ELF-1 (cell line): Measurements from ENCODE around the gene JPT2.
A peak's percentile ranks its signal among the peaks of the same experiment; 100 is the strongest.
"Not testable (repeated sequence)": the region's sequence is repeated elsewhere in the genome, so short reads cannot be mapped to it uniquely, and the experiment has no call there.

Experiments
- DNase-seq: peaks from one replicate; pipeline ENCODE4 v3.0.0-alpha.2; 2016; ENCODE audit warnings: low read depth, low spot score

The JPT2 gene

GRCh38 chr16:1732071-1732470 is 54.0 kb downstream of the JPT2 start:
- DNase-seq, result no peak

GRCh38 chr16:1732551-1732987 is 54.5 kb downstream of the JPT2 start:
- DNase-seq, result not testable (repeated sequence)

DNA sequence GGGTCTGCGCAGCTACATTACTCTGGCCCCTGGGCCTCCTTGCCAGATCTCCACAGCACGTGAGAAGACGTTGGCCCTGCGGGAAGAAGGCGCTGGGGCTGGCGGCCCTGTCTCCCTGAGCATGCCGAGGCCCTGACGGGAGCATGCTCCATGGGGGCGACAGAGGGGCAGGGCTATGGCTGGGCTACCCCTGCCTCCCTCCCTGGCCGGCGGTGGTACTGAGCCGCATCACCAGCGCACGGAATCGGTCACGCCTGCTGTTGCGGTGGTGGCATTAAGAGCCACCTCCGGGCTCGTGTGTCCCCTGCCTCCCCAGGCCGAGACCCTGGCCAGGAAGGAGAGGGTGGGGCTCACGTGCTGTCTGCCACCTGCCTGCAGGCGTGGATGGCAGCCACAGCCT is 56.0 kb downstream of the JPT2 start:
- no peak for DNase-seq

DNA sequence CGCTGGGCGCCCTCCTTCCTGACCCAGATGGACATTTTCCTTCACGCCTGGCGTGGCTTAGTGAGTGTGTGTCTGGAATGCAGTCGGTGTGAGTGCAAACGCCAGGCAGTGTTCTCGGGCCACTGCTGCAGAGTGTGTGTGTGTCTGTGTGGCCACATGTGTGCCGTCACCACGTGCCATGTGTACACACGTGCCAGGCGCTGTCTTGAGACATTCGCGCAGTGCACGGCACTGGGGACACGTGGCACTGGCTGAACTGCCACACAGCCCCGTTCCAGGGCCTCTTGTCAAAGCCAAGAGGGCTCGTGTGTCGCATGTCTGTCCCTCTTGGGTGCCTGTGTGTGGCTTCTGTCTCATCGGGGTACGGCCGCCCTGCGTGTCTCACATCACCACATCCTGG is 56.7 kb downstream of the JPT2 start:
- DNase-seq, result no peak

GRCh38 chr16:1740234-1740633 is 62.2 kb downstream of the JPT2 start:
- no peak for DNase-seq

- DNase-seq, result no peak
Observed at GRCh38 chr16:1740781-1741490, 62.9 kb downstream of the JPT2 start.

GRCh38 chr16:1741553-1742165 is 63.6 kb downstream of the JPT2 start:
- DNase-seq, result no peak

DNA sequence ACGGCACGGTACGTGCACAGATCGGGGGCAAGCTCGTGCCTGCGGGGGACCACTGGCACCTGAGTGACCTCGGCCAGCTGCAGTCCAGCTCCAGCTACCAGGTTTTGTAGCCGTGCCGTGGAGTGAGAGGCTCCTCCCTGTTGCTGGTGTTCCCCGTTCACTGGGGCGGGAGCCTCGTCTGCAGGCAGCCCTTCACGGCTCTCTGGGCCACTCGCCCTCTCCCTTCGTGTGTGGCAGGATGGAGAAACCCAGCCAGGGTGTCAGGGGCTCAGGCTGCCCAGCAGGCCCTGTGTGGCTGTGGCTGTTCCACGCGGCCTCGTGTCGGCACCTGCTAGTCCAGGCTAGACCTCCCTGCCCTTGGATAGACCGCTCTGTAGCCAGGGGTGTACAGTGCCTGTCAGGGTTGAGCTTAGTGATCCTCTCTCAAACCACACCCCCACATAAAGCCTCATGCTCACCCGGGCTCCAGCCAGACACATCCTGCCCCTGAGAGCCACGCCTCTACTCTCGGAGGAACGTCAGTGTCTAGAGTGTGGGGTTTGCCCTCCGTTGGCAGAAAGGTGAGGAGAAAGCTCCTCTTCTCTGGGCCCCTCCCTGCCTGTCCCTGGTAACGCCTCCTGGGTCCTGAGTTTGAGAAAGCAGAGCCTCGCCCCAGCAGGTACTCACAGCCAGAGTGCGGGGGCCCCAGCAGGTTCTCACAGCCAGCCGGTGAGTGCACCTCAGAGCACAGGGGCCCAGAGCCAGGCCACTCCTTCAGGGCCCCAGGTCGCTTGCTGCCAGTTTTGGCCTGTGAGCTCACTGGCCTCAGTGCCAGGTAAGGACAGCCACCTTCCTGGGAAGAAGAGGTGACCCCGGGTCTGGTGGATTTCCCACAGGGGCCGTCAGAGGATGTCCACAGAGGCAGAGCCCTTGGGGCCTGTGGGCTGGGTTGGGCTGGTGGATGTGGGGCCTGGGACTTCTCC is 65.6 kb downstream of the JPT2 start:
- no peak for DNase-seq

DNA sequence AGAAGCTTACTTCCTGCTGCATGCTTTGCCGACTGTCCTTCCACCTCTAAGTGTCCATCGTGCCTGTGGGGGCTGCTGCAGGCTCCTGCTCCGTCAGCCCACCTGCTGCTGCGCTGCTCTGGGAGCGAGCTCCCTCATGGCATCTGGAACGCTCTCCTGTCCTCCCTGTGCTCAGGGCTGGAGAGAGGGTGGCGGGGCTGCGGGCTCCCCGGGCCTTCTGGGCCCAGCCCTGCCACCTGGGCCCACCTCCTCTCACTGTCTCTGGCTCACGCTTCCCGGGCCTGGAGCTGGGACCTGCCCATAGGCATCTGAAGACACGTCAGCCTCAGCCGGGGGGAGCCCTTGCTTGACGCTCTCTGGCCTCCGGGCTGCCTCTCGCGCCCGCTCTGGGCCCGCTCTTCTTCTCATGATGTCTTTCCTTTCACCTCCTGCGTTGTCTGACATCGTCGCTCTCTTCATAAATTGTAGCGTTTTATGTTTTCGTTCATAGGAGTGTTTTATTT is 66.3 kb downstream of the JPT2 start:
- peak; percentile 47 for DNase-seq

DNA sequence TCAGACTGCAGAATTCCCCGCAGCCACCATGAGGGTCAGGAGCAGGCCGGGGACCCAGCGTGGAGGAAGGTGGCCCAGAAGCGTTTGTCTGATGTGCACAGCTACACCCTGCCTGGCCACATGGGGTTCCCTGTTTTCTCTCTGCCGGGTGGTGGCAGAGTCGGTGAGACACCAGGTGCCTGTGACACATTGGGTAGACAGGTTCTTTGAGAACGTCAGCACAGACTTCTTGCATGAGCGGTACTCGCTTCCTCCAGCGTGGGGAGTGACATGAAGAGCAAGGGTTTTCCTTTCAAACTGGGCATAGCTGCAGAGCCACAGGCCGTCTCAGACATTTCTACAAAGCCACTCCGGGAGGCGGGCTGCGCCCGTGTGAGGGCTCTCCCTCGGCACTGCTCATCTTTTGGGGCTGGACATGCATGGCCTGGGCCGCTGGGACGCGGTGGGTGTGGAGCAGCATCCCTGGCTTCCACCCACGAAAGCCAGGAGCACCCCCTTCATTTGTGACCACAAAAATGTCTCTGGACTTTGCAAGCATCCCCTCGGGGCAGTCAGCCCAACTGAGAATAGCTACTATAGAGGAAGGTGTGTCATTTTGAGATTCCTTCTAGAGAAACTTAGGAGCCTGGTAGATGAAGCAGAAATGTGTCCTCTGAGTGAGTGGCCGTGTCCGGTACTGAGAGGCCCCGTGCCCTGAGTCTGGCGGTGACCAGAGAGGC is 67.3 kb downstream of the JPT2 start:
- peak; percentile 59 for DNase-seq

DNA sequence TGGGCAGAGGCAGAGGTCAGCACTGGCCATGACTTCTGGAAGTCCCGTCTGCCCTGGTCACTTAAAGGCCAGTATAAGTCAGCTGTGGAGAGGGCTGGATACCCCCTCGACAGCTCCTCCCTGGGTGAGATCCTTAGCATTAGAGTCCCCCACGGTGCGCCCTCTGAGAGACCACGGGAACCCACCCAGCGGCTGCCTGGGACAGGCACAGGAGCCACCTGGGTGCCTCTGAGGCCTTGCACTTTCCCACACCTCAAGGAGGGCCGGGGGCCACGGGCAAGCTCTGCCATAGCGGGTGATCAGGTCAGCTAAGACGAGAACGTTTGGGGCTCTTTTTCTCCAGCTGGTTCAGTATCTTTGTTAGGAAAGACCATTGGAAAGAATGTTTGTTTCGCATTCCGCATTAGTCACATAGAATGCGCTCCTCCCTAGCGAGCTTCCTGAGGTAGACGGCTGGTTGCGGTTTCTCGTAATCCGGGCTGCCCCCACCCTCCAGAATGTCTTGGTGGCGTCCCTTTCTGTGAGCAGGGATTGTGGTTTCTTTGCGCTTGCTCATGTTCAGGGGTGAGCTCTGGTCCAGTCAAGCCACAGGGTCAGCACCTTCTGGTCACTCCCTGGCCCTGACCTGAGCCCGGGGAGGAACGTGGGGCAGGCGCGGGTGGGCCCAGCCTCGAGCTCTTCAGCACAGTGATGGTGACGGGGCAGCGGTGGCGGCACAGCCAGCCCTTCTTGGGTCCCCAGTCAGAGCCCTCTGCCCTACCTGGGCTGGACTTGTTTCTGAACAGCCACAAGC is 68.0 kb downstream of the JPT2 start:
- DNase-seq, result peak; percentile 78

DNA sequence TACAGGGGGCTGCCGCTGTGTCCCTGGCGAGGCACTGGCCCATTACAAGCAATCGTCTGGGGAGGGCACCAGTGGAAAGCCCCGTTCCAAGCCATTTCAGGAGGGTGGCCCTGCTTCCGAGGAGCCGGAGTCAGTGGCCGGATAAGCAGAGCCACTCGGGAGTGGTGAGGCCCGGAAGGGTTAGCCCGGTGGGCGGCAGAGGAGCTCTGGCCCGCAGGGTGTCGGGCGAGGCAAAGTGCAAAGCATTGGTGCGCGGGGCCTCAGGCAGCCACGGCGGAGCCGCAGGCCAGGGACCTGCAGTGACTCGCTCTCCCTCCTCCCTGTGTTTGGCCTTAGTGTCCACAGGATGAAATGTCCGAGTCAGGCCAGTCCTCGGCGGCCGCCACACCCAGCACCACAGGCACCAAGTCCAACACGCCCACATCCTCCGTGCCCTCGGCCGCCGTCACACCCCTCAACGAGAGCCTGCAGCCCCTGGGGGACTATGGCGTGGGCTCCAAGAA is 68.7 kb downstream of the JPT2 start:
- DNase-seq, result no peak

- no peak for DNase-seq
Observed at GRCh38 chr16:1747934-1748333, 69.9 kb downstream of the JPT2 start.

DNA sequence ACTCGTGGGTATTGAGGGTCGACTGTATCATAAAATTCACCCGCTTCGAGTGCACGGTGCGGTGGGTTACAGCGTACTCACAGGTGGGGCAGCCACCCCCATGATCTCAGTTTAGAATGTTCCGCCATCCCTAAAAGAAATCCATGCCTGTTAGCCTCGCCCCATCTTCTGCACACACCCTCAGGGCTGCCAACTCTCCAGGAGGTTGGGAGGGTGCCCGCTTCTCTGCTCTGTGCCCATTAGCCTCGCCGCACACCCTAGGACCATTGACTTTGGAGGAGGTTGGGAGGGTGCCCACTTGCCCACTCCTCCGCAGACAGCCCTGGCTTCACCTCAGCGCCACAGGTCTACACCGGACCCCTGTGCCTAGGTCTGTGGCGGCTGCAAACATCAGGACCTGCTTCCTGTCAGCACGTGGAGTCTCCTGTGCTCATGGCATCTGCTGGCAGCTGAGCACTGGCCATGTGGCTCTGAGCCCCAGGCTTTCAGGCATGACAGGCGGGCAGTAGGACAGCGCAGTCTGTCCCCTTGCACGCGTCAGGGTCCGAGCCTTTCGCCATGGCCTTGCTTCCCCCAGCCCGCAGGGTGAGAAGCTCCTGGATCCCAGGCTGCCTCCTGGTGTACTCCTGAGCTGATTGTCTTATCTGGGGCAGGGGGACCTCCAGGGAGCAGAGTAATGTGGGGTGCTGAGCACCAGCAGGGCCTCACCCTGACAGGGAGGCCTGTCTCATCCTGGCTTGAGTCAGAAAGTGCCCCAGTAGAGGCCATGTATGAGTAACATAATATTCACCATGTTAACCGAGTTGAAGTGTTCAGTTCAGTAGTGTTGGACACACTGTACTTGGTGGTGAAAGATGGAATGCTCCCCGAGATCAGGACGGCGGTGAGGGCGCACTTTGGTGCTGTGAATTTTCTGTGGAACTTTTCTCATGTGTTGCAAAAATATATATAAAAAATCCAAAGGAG is 71.4 kb downstream of the JPT2 start:
- DNase-seq, result no peak
